IMR-90 (cell line): ENCODE measurements around the gene SLC25A33. TPM values are rescaled to one million over a fixed set of nuclear protein-coding genes. Genes with fewer than 3 reads are reported as not detected.

Experiments used
- ATAC-seq: fragments of 200-7000 bp; cut with Tn5 transposase; 2 replicates; pipeline ENCODE4 v1.9.1; 2020; ENCODE audit warnings: low read depth, mild to moderate bottlenecking, moderate library complexity
- BruUV-seq: library from RNA; stranded (reverse); fragments of 400-500 nt; replicated peaks from 2 replicates; lab custom pipeline; 2021; lab: Mats Ljungman, UMichigan
- CTCF ChIA-PET: fragments of 300-600 bp; formaldehyde crosslinking; extraction: SDS; loops from one replicate; lab custom pipeline; 2021; ENCODE audit warnings: antibody characterized with exemption; lab: Yijun Ruan, JAX
- POLR2A ChIA-PET: fragments of 300-600 bp; sonication (Branson Sonifier 250); formaldehyde crosslinking; loops from one replicate; lab custom pipeline; 2022; ENCODE audit warnings: antibody characterized with exemption; ENCODE audit not compliant: unreplicated experiment; lab: Charles Lee
- DNase-seq: peaks from one replicate; pipeline ENCODE4 v3.0.0; 2013
- H2AFZ ChIP-seq: replicated peaks from 2 replicates; pipeline ENCODE3; 2013; ENCODE audit warnings: low read length, mild to moderate bottlenecking; ENCODE audit not compliant: poor library complexity
- H2AK5ac ChIP-seq: 2 replicates; pipeline ENCODE4 v1.6.1; 2013; ENCODE audit warnings: low read depth, low read length, inconsistent platforms
- H2AK9ac ChIP-seq: replicated peaks from 2 replicates; pipeline ENCODE3; 2013; ENCODE audit warnings: mild to moderate bottlenecking, low read depth, low read length, moderate library complexity; ENCODE audit not compliant: poor library complexity
- H2BK120ac ChIP-seq: 2 replicates; pipeline ENCODE4 v1.6.1; 2013; ENCODE audit warnings: low read depth, low read length, inconsistent platforms
- H2BK15ac ChIP-seq: 3 replicates; pipeline ENCODE4 v1.6.1; 2013; ENCODE audit warnings: low read depth, low read length, inconsistent platforms
- H2BK20ac ChIP-seq: 2 replicates; pipeline ENCODE4 v1.6.1; 2013; ENCODE audit warnings: low read depth, mild to moderate bottlenecking, inconsistent platforms, low read length, moderate library complexity
- H2BK5ac ChIP-seq: 2 replicates; pipeline ENCODE4 v1.6.1; 2013; ENCODE audit warnings: mild to moderate bottlenecking, low read depth, low read length, inconsistent platforms; ENCODE audit not compliant: poor library complexity, severe bottlenecking
- H3K14ac ChIP-seq: replicated peaks from 2 replicates; pipeline ENCODE4 v1.6.1; 2013; ENCODE audit warnings: low read depth, low read length, inconsistent platforms
- H3K18ac ChIP-seq: 2 replicates; pipeline ENCODE4 v1.6.1; 2013; ENCODE audit warnings: low read depth, low read length, control low read depth
- H3K23ac ChIP-seq: 2 replicates; pipeline ENCODE4 v1.6.1; 2013; ENCODE audit warnings: low read depth, low read length, inconsistent platforms
- H3K27ac ChIP-seq: 2 replicates; pipeline ENCODE4 v1.5.1; 2013; ENCODE audit warnings: mild to moderate bottlenecking, control low read depth, low read length; ENCODE audit not compliant: insufficient read depth
- H3K27me3 ChIP-seq: 2 replicates; pipeline ENCODE4 v1.6.1; 2013; ENCODE audit warnings: low read length; ENCODE audit not compliant: control insufficient read depth, insufficient read depth
- H3K36me3 ChIP-seq: 2 replicates; pipeline ENCODE4 v1.6.1; 2013; ENCODE audit warnings: low read length, mixed read lengths; ENCODE audit not compliant: control insufficient read depth, insufficient read depth
- H3K4ac ChIP-seq: 2 replicates; pipeline ENCODE4 v1.6.1; 2013; ENCODE audit warnings: low read depth, low read length, inconsistent platforms
- H3K4me1 ChIP-seq: 2 replicates; pipeline ENCODE4 v1.6.1; 2013; ENCODE audit warnings: low read length, mixed read lengths; ENCODE audit not compliant: control insufficient read depth, insufficient read depth
- H3K4me2 ChIP-seq: 2 replicates; pipeline ENCODE4 v1.6.1; 2013; ENCODE audit warnings: low read depth, mild to moderate bottlenecking, control low read depth, low read length, moderate library complexity
- H3K4me3 ChIP-seq: 2 replicates; pipeline ENCODE4 v1.5.1; 2013; ENCODE audit warnings: low read depth, mild to moderate bottlenecking, control low read depth, low read length, moderate library complexity; ENCODE audit not compliant: insufficient read depth
- H3K56ac ChIP-seq: 2 replicates; pipeline ENCODE4 v1.6.1; 2013; ENCODE audit warnings: low read length, inconsistent platforms; ENCODE audit not compliant: insufficient read depth; ENCODE audit errors: extremely low read depth
- H3K79me1 ChIP-seq, 2 experiments: 2 replicates each; pipeline ENCODE4 v1.6.1; 2013; ENCODE audit warnings: low read length in 2 of 2, inconsistent platforms in 1 of 2, low read depth in 1 of 2
- H3K9ac ChIP-seq: 2 replicates; pipeline ENCODE4 v1.6.1; 2013; ENCODE audit warnings: low read depth, low read length, control low read depth
- H3K9me1 ChIP-seq: 2 replicates; pipeline ENCODE4 v1.6.1; 2013; ENCODE audit warnings: low read length, inconsistent platforms; ENCODE audit not compliant: insufficient read depth
- H3K9me3 ChIP-seq: 2 replicates; pipeline ENCODE4 v1.6.1; 2013; ENCODE audit warnings: low read length; ENCODE audit not compliant: control insufficient read depth, insufficient read depth
- H4K20me1 ChIP-seq: 2 replicates; pipeline ENCODE4 v1.6.1; 2013; ENCODE audit warnings: low read length, inconsistent platforms; ENCODE audit not compliant: insufficient read depth
- H4K5ac ChIP-seq: 2 replicates; pipeline ENCODE4 v1.6.1; 2013; ENCODE audit warnings: mild to moderate bottlenecking, low read depth, low read length, control low read depth
- H4K8ac ChIP-seq, 2 experiments: 2 replicates each; pipeline ENCODE4 v1.6.1; 2013; ENCODE audit warnings: low read depth in 2 of 2, low read length in 2 of 2, control low read depth in 1 of 2, inconsistent platforms in 1 of 2
- H4K91ac ChIP-seq: 2 replicates; pipeline ENCODE4 v1.6.1; 2013; ENCODE audit warnings: low read depth, low read length, inconsistent platforms; ENCODE audit not compliant: insufficient read depth
- BHLHE40 ChIP-seq: fragments of 150-350 bp; IDR thresholded peaks from 2 replicates; pipeline ENCODE4 v1.6.1; 2016; ENCODE audit warnings: mild to moderate bottlenecking, low read depth, low read length
- MAFK ChIP-seq: IDR thresholded peaks from 2 replicates; pipeline ENCODE4 v1.6.1; 2012; ENCODE audit warnings: low read depth, low read length, improper control_type of control experiment
- MAZ ChIP-seq: IDR thresholded peaks from 2 replicates; pipeline ENCODE4 v1.6.1; 2012; ENCODE audit warnings: low read depth, mild to moderate bottlenecking, low read length, improper control_type of control experiment, moderate library complexity, borderline replicate concordance
- RAD21 ChIP-seq: IDR thresholded peaks from 2 replicates; pipeline ENCODE4 v1.6.1; 2012; ENCODE audit warnings: low read length, improper control_type of control experiment
- RCOR1 ChIP-seq: IDR thresholded peaks from 2 replicates; pipeline ENCODE4 v1.6.1; 2012; ENCODE audit warnings: mild to moderate bottlenecking, low read length, improper control_type of control experiment; ENCODE audit not compliant: insufficient replicate concordance
- WGBS, 2 experiments: methylation state at CpG; one replicate each; pipeline versions ENCODE4 v1.1.5 to v1.1.7; 2013; ENCODE audit warnings: missing lambda C conversion rate in 2 of 2; ENCODE audit not compliant: insufficient read length in 1 of 2; ENCODE audit errors: extremely low coverage in 2 of 2; 5-methylcytosine and 5-hydroxymethylcytosine counted together
- dilution Hi-C: fragments of 300-500 bp; cut with HindIII; formaldehyde crosslinking; loops from one replicate; pipeline ENCODE4 v1.14.3; 2018; ENCODE audit warnings: low sequenced_read_pairs; ENCODE audit not compliant: unreplicated experiment
- in situ Hi-C: fragments of 300-500 bp; cut with MboI; formaldehyde crosslinking; loops from 3 replicates; pipeline ENCODE4 v1.14.3; 2019; ENCODE audit warnings: low sequenced_read_pairs, inconsistent platforms, mixed read lengths
- intact Hi-C: fragments of 100-400 bp; cut with micrococcal nuclease; formaldehyde crosslinking; loops from 2 replicates; pipeline ENCODE4 v1.10.0; 2022
- polyA plus RNA-seq, 3 experiments: library from polyadenylated mRNA; depleted of rRNA; stranded (reverse); fragments of >200 nt; gene quantifications; 2 replicates each; pipeline ENCODE4 v1.2.3, GENCODE V29; 2012; ENCODE audit warnings: low replicate concordance in 1 of 3
- total RNA-seq: library from RNA; depleted of rRNA; stranded (reverse); fragments of >200 nt; gene quantifications from 2 replicates; pipeline ENCODE4 v1.2.3, GENCODE V29; 2012

The SLC25A33 gene
- total and polyA plus RNA-seq, 2 of the 4 experiments (the other 2 are of a cell fraction) = 2.5 to 3.0 TPM

DNA sequence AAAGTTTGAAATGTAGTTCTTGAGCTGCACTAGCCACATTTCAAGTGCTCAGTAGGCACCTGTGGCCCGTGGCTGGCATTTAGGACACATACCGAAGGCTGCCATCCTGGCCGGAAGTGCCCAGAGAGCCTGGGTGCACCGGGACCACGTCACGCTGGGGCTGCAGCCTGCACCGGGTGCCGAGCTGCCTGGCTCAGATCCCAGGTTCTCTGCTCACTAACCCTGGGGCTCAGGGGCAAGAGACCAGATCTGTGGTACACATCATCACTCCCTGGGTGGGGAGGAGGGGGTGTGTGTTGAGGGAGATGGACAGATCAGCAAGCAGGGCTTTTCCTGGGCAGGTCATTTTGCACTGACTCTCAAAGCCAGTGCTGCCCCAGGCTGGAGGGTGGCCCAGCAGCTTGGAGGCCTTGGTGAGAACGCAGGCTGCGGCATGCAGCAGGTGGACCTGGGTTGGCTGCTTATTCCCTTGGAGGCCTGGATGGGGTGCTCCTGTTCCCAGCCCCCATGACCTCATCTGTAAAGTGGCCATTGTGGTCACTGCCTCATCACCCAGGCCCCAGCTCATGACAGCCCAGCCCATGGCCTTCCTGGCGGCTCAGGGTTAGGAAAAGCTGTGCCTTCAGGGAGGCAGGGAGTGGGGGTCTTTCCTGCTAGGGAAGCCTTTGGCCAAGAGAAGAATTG, 73.0 kb downstream of the SLC25A33 start:
- Histone ChIP-seq H3K9me3 (no peaks in the 10 kb centered on the region), H4K20me1 (no peaks in the 10 kb centered on the region), H4K8ac (no peak overlapping the region), H2AK5ac (no peak overlapping the region), H3K14ac (no peak overlapping the region), H3K9me1 (no peaks in the 10 kb centered on the region), H2BK120ac (no peak overlapping the region), H3K36me3 (peaks cover 22% of the 10 kb centered on the region), H2AK9ac (peak overlapping the region; percentile 19), H3K79me1 (no peaks in the 10 kb centered on the region), H3K9ac (no peak overlapping the region), H3K27ac (no peak overlapping the region), H3K56ac (no peak overlapping the region), H3K18ac (no peak overlapping the region), H3K4me2 (no peak overlapping the region), H2AFZ (no peak overlapping the region), H3K4me1 (no peaks in the 10 kb centered on the region), H3K23ac (no peak overlapping the region), H3K27me3 (no peaks in the 10 kb centered on the region), H3K4me3 (no peak overlapping the region), H3K4ac (no peak overlapping the region), H2BK5ac (no peak overlapping the region), H4K5ac (no peak overlapping the region), H2BK15ac (no peak overlapping the region), H4K91ac (no peak overlapping the region), H2BK20ac (no peak overlapping the region)
- CTCF ChIA-PET = no interaction called here
- POLR2A ChIA-PET = no interaction called here
- no TSS peak for BruUV-seq
- dilution Hi-C loops = no loop called here
- 83% methylated on average over 8 of the region's 11 CpGs; no CpG with 5 or more reads in 1 of the 2 experiments for WGBS, 2 experiments
- TF ChIP-seq RAD21 = no peak
- TF ChIP-seq MAFK = no peak
- TF ChIP-seq BHLHE40 = no peak
- TF ChIP-seq MAZ = no peak
- no peak for TF ChIP-seq RCOR1
- intact Hi-C loops = no loop called here
- ATAC-seq (no peak), DNase-seq (no peak)
- in situ Hi-C loops = no loop called here
